ENCODE data around the gene ATXN7.

DNA sequence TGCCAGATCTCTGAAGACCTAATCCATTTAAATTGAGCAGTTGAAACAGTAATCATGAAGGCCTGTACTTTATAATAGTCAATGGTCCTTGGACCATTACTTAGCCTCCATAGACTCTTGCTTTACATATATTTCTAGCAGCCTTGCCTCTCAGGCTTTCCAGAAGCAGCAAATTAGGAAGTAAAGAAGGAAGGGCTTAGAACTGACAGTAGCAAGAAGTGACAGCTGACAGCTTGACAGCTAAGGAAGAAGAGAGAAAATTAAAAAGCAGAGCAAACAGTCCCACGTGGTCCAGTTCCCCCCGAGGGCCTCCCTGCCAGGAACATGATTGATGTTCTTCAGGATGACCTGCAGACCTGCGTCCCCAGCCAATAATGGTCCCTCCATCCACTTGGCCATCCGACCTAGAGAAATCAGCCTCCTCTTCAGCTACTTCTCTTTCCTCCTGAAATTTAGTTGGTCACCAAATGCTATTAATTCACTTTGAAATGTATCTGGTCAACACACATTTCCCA is 174.6 kb downstream of the ATXN7 start:
- TF ChIP-seq, protein P1, sequence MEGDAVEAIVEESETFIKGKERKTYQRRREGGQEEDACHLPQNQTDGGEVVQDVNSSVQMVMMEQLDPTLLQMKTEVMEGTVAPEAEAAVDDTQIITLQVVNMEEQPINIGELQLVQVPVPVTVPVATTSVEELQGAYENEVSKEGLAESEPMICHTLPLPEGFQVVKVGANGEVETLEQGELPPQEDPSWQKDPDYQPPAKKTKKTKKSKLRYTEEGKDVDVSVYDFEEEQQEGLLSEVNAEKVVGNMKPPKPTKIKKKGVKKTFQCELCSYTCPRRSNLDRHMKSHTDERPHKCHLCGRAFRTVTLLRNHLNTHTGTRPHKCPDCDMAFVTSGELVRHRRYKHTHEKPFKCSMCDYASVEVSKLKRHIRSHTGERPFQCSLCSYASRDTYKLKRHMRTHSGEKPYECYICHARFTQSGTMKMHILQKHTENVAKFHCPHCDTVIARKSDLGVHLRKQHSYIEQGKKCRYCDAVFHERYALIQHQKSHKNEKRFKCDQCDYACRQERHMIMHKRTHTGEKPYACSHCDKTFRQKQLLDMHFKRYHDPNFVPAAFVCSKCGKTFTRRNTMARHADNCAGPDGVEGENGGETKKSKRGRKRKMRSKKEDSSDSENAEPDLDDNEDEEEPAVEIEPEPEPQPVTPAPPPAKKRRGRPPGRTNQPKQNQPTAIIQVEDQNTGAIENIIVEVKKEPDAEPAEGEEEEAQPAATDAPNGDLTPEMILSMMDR (IDR thresholded peaks at IDR 0.05): no peak
- TF ChIP-seq POLR2A (IDR thresholded peaks at IDR 0.05): no peak

Data from Peyer's patch (tissue), 4 donors.